Measurements from ENCODE around the gene CTBP2. TPM values are rescaled to one million over a fixed set of nuclear protein-coding genes. Genes with fewer than 3 reads are reported as not detected.

Gene CTBP2
- total RNA-seq, 2 donors from 2014 or later: 75.3 to 109 TPM

- 86 to 96% methylated on average over 2 of the region's 2 CpGs for WGBS, 2 experiments (ENCODE audit: insufficient coverage in 1 of 2, insufficient read length in 1 of 2)
- no peaks in the 10 kb centered on the region for H3K4me1 ChIP-seq (ENCODE audit: control insufficient read depth, insufficient read depth, low read length)
- H3K27ac ChIP-seq (ENCODE audit: low read depth, low read length): no peak overlapping the region
- no peak for TF ChIP-seq CTCF (conservative IDR thresholded peaks at IDR 0.05)
- Mint-ChIP-seq H3K4me1 (peaks cover 3% of the 10 kb centered on the region), H3K27ac (no peak overlapping the region), H3K27me3 (ENCODE audit: insufficient read depth) (no peaks in the 10 kb centered on the region), H3K4me3 (no peak overlapping the region), H3K9me3 (peaks cover 10% of the 10 kb centered on the region), H3K36me3 (ENCODE audit: low read depth) (peaks cover 36% of the 10 kb centered on the region)
- no peaks in the 10 kb centered on the region for H3K27me3 ChIP-seq (ENCODE audit: control insufficient read depth, insufficient read depth, low read length, poor library complexity, severe bottlenecking)
- H3K9me3 ChIP-seq (ENCODE audit: control insufficient read depth, low read length): peaks cover 12% of the 10 kb centered on the region
- H3K4me3 ChIP-seq (ENCODE audit: low read length): no peak overlapping the region
- no peak overlapping the region for H3K9ac ChIP-seq (ENCODE audit: extremely low read depth, low read length, poor library complexity, severe bottlenecking)
- DNase-seq: no peak
- H3K36me3 ChIP-seq (ENCODE audit: control insufficient read depth, insufficient read depth, low read length): peaks cover 33% of the 10 kb centered on the region
These were observed 47.5 kb downstream of the CTBP2 start for GRCh38 chr10:125112697-125113494.

- peaks cover 52% of the 10 kb centered on the region for H3K36me3 Mint-ChIP-seq (ENCODE audit: low read depth)
These were observed 49.1 kb downstream of the CTBP2 start for GRCh38 chr10:125111118-125111727.

More at GRCh38 chr10:125111118-125111727, 49.1 kb downstream of the CTBP2 start:
- Histone ChIP-seq H3K9ac (ENCODE audit: extremely low read depth, low read length, poor library complexity, severe bottlenecking) (no peak overlapping the region), H3K4me1 (ENCODE audit: control insufficient read depth, insufficient read depth, low read length) (no peaks in the 10 kb centered on the region), H3K27ac (ENCODE audit: low read depth, low read length) (no peak overlapping the region), H3K4me3 (ENCODE audit: low read length) (no peak overlapping the region), H3K27me3 (ENCODE audit: control insufficient read depth, insufficient read depth, low read length, poor library complexity, severe bottlenecking) (no peaks in the 10 kb centered on the region), H3K36me3 (ENCODE audit: control insufficient read depth, insufficient read depth, low read length) (peaks cover 44% of the 10 kb centered on the region), H3K9me3 (ENCODE audit: control insufficient read depth, low read length) (peaks cover 13% of the 10 kb centered on the region)
- DNase-seq: no peak
- TF ChIP-seq CTCF (conservative IDR thresholded peaks at IDR 0.05): no peak
- WGBS, 2 experiments (ENCODE audit: insufficient coverage in 1 of 2, insufficient read length in 1 of 2): 95 to 97% methylated on average over 4 of the region's 5 CpGs
- Mint-ChIP-seq H3K9me3 (peaks cover 15% of the 10 kb centered on the region), H3K4me1 (peaks cover 3% of the 10 kb centered on the region), H3K27ac (no peak overlapping the region), H3K4me3 (no peak overlapping the region), H3K27me3 (ENCODE audit: insufficient read depth) (no peaks in the 10 kb centered on the region)

Data from endodermal cell (in vitro differentiated cells).